SK-N-DZ (cell line): ENCODE data around the gene KDM4C.
"Not testable (repeated sequence)": the region's sequence is repeated elsewhere in the genome, so short reads cannot be mapped to it uniquely, and the experiment has no call there.

ENCODE experiments used
- DNase-seq: peaks from one replicate; pipeline ENCODE4 v3.0.0-alpha.2; 2015; ENCODE audit warnings: low spot score

Gene KDM4C

GRCh38 chr9:6806318-6806717 is 48.5 kb downstream of the KDM4C start:
- DNase-seq = not testable (repeated sequence)

- DNase-seq = not testable (repeated sequence)
Observed at GRCh38 chr9:6807669-6808068, 49.9 kb downstream of the KDM4C start.

GRCh38 chr9:6811436-6811835 is 53.7 kb downstream of the KDM4C start:
- DNase-seq = no peak

GRCh38 chr9:6816581-6816980 is 58.8 kb downstream of the KDM4C start:
- DNase-seq = no peak

GRCh38 chr9:6818292-6818922 is 60.6 kb downstream of the KDM4C start:
- DNase-seq = no peak

- DNase-seq = no peak
Observed at GRCh38 chr9:6819112-6819511, 61.3 kb downstream of the KDM4C start.

- no peak for DNase-seq
Observed at GRCh38 chr9:6819529-6819928, 61.8 kb downstream of the KDM4C start.

GRCh38 chr9:6822696-6823095 is 64.9 kb downstream of the KDM4C start:
- no peak for DNase-seq

GRCh38 chr9:6827439-6828145 is 69.8 kb downstream of the KDM4C start:
- peak; percentile 34 for DNase-seq

GRCh38 chr9:6829027-6829426 is 71.3 kb downstream of the KDM4C start:
- DNase-seq = no peak

- DNase-seq = no peak
Observed at GRCh38 chr9:6829536-6829935, 71.8 kb downstream of the KDM4C start.

GRCh38 chr9:6833518-6834192 is 75.9 kb downstream of the KDM4C start:
- no peak for DNase-seq

- no peak for DNase-seq
Observed at GRCh38 chr9:6834306-6834705, 76.5 kb downstream of the KDM4C start.

- DNase-seq = no peak
Observed at GRCh38 chr9:6838158-6838557, 80.4 kb downstream of the KDM4C start.

GRCh38 chr9:6842584-6842947 is 84.8 kb downstream of the KDM4C start:
- no peak for DNase-seq

- DNase-seq = no peak
Observed at GRCh38 chr9:6843742-6844141, 86.0 kb downstream of the KDM4C start.

GRCh38 chr9:6844267-6844666 is 86.5 kb downstream of the KDM4C start:
- no peak for DNase-seq

- no peak for DNase-seq
Observed at GRCh38 chr9:6845128-6845826, 87.5 kb downstream of the KDM4C start.

GRCh38 chr9:6845880-6846279 is 88.1 kb downstream of the KDM4C start:
- peak; percentile 8 for DNase-seq

GRCh38 chr9:6852243-6852963 is 94.6 kb downstream of the KDM4C start:
- DNase-seq = no peak

- no peak for DNase-seq
Observed at GRCh38 chr9:6855860-6856259, 98.1 kb downstream of the KDM4C start.

- DNase-seq = no peak
Observed at GRCh38 chr9:6864102-6864501, 106.3 kb downstream of the KDM4C start.
